ENCODE data around the gene PDE8B. TPM values are rescaled to one million over a fixed set of nuclear protein-coding genes. Genes with fewer than 3 reads are reported as not detected.

The PDE8B gene
- total RNA-seq, 1 experiment from 2014 or later = 1.8 TPM

DNA sequence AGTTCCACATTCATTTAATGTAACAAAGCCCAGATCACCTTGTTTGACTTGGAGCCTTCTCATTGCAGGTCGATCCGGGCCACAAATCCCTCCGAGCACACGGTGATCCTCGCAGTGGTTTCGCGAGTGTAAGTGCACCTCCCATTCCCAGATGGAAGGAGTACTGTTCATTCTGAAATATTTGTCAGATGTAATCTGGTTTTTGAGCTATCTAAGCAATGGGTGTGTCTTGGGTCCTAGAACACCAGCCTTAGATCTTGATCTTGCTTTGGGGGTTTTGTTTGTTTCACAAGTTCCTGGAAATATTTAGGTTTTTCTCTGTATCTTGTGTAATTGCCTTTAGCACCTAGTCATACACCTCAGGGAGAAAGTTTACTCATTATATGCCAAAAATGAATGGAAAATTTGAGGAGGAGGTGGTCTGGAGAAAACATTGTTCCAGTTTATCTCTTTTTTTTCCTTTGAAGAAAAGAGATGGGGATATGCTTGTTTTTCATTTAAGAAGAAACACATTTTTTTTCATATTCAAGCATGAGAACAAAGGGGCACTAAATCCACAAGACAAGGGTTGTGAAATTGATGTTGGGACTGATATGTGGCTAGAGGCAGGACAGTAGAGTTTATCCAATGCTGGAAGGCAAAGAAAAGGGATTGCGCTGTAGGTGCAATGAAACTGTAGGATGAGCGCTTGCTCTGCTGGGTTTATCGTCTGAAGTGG is 118.6 kb downstream of the PDE8B start:
- TF ChIP-seq, protein P1, sequence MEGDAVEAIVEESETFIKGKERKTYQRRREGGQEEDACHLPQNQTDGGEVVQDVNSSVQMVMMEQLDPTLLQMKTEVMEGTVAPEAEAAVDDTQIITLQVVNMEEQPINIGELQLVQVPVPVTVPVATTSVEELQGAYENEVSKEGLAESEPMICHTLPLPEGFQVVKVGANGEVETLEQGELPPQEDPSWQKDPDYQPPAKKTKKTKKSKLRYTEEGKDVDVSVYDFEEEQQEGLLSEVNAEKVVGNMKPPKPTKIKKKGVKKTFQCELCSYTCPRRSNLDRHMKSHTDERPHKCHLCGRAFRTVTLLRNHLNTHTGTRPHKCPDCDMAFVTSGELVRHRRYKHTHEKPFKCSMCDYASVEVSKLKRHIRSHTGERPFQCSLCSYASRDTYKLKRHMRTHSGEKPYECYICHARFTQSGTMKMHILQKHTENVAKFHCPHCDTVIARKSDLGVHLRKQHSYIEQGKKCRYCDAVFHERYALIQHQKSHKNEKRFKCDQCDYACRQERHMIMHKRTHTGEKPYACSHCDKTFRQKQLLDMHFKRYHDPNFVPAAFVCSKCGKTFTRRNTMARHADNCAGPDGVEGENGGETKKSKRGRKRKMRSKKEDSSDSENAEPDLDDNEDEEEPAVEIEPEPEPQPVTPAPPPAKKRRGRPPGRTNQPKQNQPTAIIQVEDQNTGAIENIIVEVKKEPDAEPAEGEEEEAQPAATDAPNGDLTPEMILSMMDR (conservative IDR thresholded peaks at IDR 0.05) = no peak
- no peak for TF ChIP-seq EZH2 (IDR thresholded peaks at IDR 0.05; ENCODE audit: low read depth)
- POLR2A ChIA-PET (ENCODE audit: unreplicated experiment) = no interaction called here
- Histone ChIP-seq H2AFZ (no peak overlapping the region), H3K79me2 (ENCODE audit: low read depth) (no peaks in the 10 kb centered on the region), H3K4me3 (no peak overlapping the region), H3K9me3 (ENCODE audit: insufficient read depth, low read depth) (no peaks in the 10 kb centered on the region), H4K20me1 (ENCODE audit: insufficient read depth) (no peaks in the 10 kb centered on the region), H3K4me1 (replicated peaks; ENCODE audit: insufficient read depth) (no peaks in the 10 kb centered on the region), H3K27me3 (ENCODE audit: insufficient read depth, low read depth) (no peaks in the 10 kb centered on the region), H3K36me3 (ENCODE audit: low read depth) (no peaks in the 10 kb centered on the region), H3K4me2 (no peak overlapping the region), H3F3A (ENCODE audit: insufficient read depth, low read depth) (no peaks in the 10 kb centered on the region), H3K27ac (no peak overlapping the region), H3K9me2 (ENCODE audit: insufficient read depth) (no peaks in the 10 kb centered on the region)
- intact Hi-C loops (cut with micrococcal nuclease; ENCODE audit: unreplicated experiment) = no loop called here
- DNase-seq = no peak
- BruUV-seq (replicated peaks) = no TSS peak
- CTCF ChIA-PET = no interaction called here

DNA sequence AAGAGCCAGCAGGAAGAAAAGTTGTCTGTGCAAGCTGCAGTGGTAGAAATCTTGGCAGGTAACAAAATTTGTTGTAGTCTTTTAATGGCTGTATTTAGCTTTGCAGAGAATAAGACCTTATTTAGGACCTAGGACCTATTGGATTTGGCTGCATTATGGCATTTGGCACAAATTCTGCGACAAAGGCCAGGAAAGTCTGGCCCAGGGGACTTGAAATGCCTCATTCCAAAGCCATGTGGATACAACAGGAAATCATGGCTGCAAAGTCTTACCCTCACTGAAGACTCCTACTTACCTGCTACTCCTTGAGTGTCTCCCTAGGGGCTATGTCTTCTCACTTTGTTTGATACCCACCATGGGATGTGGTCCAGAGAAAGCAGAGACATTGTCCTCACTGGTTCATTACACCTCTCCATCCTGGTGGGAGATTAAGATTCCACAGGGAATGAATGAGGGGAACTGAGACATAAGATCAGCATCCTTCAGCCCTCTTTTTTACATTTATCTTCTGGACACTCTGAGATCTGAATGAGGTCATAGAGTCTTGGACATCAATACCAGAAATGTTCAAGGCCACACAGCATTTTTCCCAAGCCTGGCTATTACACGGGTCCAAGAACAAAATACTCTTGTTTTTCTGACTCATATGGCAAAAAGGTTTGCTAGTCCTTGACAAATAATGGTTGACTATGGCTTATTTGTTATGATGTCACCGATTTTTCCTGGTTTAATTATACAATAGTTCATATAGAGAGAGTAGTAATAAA is 119.4 kb downstream of the PDE8B start:
- Histone ChIP-seq H2AFZ (no peak overlapping the region), H3K9me2 (ENCODE audit: insufficient read depth) (no peaks in the 10 kb centered on the region), H3K9me3 (ENCODE audit: insufficient read depth, low read depth) (no peaks in the 10 kb centered on the region), H3K79me2 (ENCODE audit: low read depth) (no peaks in the 10 kb centered on the region), H3K27ac (no peak overlapping the region), H3K36me3 (ENCODE audit: low read depth) (no peaks in the 10 kb centered on the region), H3F3A (ENCODE audit: insufficient read depth, low read depth) (no peaks in the 10 kb centered on the region), H3K4me3 (no peak overlapping the region), H3K4me1 (replicated peaks; ENCODE audit: insufficient read depth) (no peaks in the 10 kb centered on the region), H3K27me3 (ENCODE audit: insufficient read depth, low read depth) (no peaks in the 10 kb centered on the region), H3K4me2 (no peak overlapping the region), H4K20me1 (ENCODE audit: insufficient read depth) (no peaks in the 10 kb centered on the region)
- CTCF ChIA-PET = no interaction called here
- intact Hi-C loops (cut with micrococcal nuclease; ENCODE audit: unreplicated experiment) = no loop called here
- no peak for DNase-seq
- POLR2A ChIA-PET (ENCODE audit: unreplicated experiment) = no interaction called here
- TF ChIP-seq, protein P1 (conservative IDR thresholded peaks at IDR 0.05) = no peak
- TF ChIP-seq EZH2 (IDR thresholded peaks at IDR 0.05; ENCODE audit: low read depth) = no peak
- BruUV-seq (replicated peaks) = no TSS peak

DNA sequence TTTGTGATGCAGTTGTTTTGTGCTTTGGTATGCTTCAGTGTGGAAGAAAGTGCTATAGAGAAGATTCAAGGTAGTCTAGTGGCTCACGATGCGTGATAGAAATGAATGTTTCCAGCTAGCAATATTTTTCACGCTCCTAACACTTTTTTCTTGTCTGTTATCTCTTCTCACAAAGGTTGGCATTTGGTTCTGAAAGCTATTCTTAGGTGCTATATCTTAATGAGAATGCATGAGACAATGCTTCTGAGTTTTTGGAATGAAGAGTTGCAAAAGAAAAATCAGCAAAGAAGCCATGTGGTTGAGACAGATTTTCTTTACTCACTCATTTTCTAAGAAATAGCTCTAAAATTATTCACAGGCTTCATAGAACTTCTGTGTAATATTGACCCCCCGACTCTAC is 122.6 kb downstream of the PDE8B start:
- Histone ChIP-seq H3K79me2 (ENCODE audit: low read depth) (no peaks in the 10 kb centered on the region), H3K27ac (no peak overlapping the region), H3K9me3 (ENCODE audit: insufficient read depth, low read depth) (no peaks in the 10 kb centered on the region), H3F3A (ENCODE audit: insufficient read depth, low read depth) (no peaks in the 10 kb centered on the region), H3K4me1 (replicated peaks; ENCODE audit: insufficient read depth) (no peaks in the 10 kb centered on the region), H3K4me2 (no peak overlapping the region), H3K9me2 (ENCODE audit: insufficient read depth) (no peaks in the 10 kb centered on the region), H2AFZ (no peak overlapping the region), H3K36me3 (ENCODE audit: low read depth) (no peaks in the 10 kb centered on the region), H3K4me3 (no peak overlapping the region), H3K27me3 (ENCODE audit: insufficient read depth, low read depth) (no peaks in the 10 kb centered on the region), H4K20me1 (ENCODE audit: insufficient read depth) (no peaks in the 10 kb centered on the region)
- CTCF ChIA-PET = no interaction called here
- BruUV-seq (replicated peaks) = no TSS peak
- DNase-seq = no peak
- TF ChIP-seq EZH2 (IDR thresholded peaks at IDR 0.05; ENCODE audit: low read depth) = no peak
- TF ChIP-seq, protein P1 (conservative IDR thresholded peaks at IDR 0.05) = no peak
- intact Hi-C loops (cut with micrococcal nuclease; ENCODE audit: unreplicated experiment) = no loop called here
- POLR2A ChIA-PET (ENCODE audit: unreplicated experiment) = no interaction called here
